MCF 10A (cell line): ENCODE data around the gene ZNF316. TPM values are rescaled to one million over a fixed set of nuclear protein-coding genes. Genes with fewer than 3 reads are reported as not detected.

Source experiments
- BruUV-seq: library from RNA; stranded (reverse); fragments of 400-500 nt; replicated peaks from 2 replicates; lab custom pipeline; 2021; lab: Mats Ljungman, UMichigan
- CTCF ChIA-PET: fragments of 300-600 bp; sonication (Branson Sonifier 250); formaldehyde crosslinking; extraction: SDS; loops from one replicate; lab custom pipeline; 2021; ENCODE audit warnings: antibody characterized with exemption, inconsistent platforms; lab: Yijun Ruan, JAX
- POLR2A ChIA-PET: fragments of 300-600, 350-650 bp; sonication (Branson Sonifier 250); formaldehyde crosslinking; extraction: SDS; loops from one replicate; lab custom pipeline; 2020; ENCODE audit warnings: antibody characterized with exemption, inconsistent platforms; lab: Yijun Ruan, JAX
- DNase-seq: peaks from one replicate; pipeline ENCODE4 v3.0.0-alpha.2; 2018; ENCODE audit not compliant: unreplicated experiment
- H3K27ac Mint-ChIP-seq: one replicate; pipeline ENCODE4 v1.8.0; 2022; ENCODE audit warnings: mild to moderate bottlenecking, low read depth, mixed read lengths; ENCODE audit not compliant: unreplicated experiment
- H3K27me3 Mint-ChIP-seq: one replicate; pipeline ENCODE4 v1.8.0; 2022; ENCODE audit warnings: mixed read lengths; ENCODE audit not compliant: insufficient read depth, unreplicated experiment
- H3K36me3 Mint-ChIP-seq: one replicate; pipeline ENCODE4 v1.8.0; 2022; ENCODE audit warnings: mild to moderate bottlenecking, moderate library complexity, mixed read lengths; ENCODE audit not compliant: insufficient read depth, unreplicated experiment
- H3K4me1 Mint-ChIP-seq: one replicate; pipeline ENCODE4 v1.8.0; 2022; ENCODE audit warnings: mixed read lengths; ENCODE audit not compliant: insufficient read depth, unreplicated experiment
- H3K4me3 Mint-ChIP-seq: one replicate; pipeline ENCODE4 v1.8.0; 2022; ENCODE audit warnings: mild to moderate bottlenecking, moderate library complexity, mixed read lengths; ENCODE audit not compliant: unreplicated experiment
- H3K9me3 Mint-ChIP-seq: one replicate; pipeline ENCODE4 v1.8.0; 2022; ENCODE audit warnings: mixed read lengths; ENCODE audit not compliant: unreplicated experiment
- CTCF ChIP-seq: fragments of 200-600 bp; IDR thresholded peaks from one replicate; pipeline ENCODE4 v1.8.0; 2022; ENCODE audit warnings: antibody characterized with exemption, mild to moderate bottlenecking; ENCODE audit not compliant: unreplicated experiment
- intact Hi-C: fragments of 100-400 bp; cut with micrococcal nuclease; formaldehyde crosslinking; loops from 2 replicates; pipeline ENCODE4 v1.14.1; 2022
- total RNA-seq: library from RNA; stranded (reverse); gene quantifications from 2 replicates; pipeline ENCODE4 v1.2.3, GENCODE V29; 2022

The ZNF316 gene
- total RNA-seq, 1 experiment from 2014 or later = 27.1 TPM

- no peak for TF ChIP-seq CTCF
- CTCF ChIA-PET = no interaction called here
- H3K27me3 Mint-ChIP-seq = no peaks in the 10 kb centered on the region
- H3K36me3 Mint-ChIP-seq = peaks cover 63% of the 10 kb centered on the region
- BruUV-seq = no TSS peak
- intact Hi-C loops = no loop called here
- H3K9me3 Mint-ChIP-seq = no peaks in the 10 kb centered on the region
- no peak overlapping the region for H3K27ac Mint-ChIP-seq
- POLR2A ChIA-PET = no interaction called here
- H3K4me1 Mint-ChIP-seq = peaks cover 4% of the 10 kb centered on the region
- no peak for DNase-seq
- no peak overlapping the region for H3K4me3 Mint-ChIP-seq
Measured at GRCh38 chr7:6643915-6644625, 7.0 kb downstream of the ZNF316 start.

GRCh38 chr7:6644728-6645127 lies 7.6 kb downstream of the ZNF316 start:
- ChIA-PET CTCF (interaction anchor here (0.6 kb wide), 1 partner anchor 9 kb away, joined by 3 read pairs; no protein-coding TSS in a partner anchor), POLR2A (no interaction called here)
- DNase-seq = no peak
- BruUV-seq = no TSS peak
- Mint-ChIP-seq H3K27me3 (no peaks in the 10 kb centered on the region), H3K27ac (no peak overlapping the region), H3K9me3 (no peaks in the 10 kb centered on the region), H3K36me3 (peaks cover 64% of the 10 kb centered on the region), H3K4me1 (no peaks in the 10 kb centered on the region), H3K4me3 (no peak overlapping the region)
- TF ChIP-seq CTCF = no peak
- intact Hi-C loops = no loop called here

- peaks cover 72% of the 10 kb centered on the region for H3K36me3 Mint-ChIP-seq
- CTCF ChIA-PET = no interaction called here
- H3K9me3 Mint-ChIP-seq = no peaks in the 10 kb centered on the region
- no peak overlapping the region for H3K27ac Mint-ChIP-seq
- POLR2A ChIA-PET = no interaction called here
- intact Hi-C loops = no loop called here
- no peak overlapping the region for H3K4me3 Mint-ChIP-seq
- no peak for DNase-seq
- H3K27me3 Mint-ChIP-seq = no peaks in the 10 kb centered on the region
- no peaks in the 10 kb centered on the region for H3K4me1 Mint-ChIP-seq
- no TSS peak for BruUV-seq
- no peak for TF ChIP-seq CTCF
Measured at GRCh38 chr7:6646465-6646864, 9.3 kb downstream of the ZNF316 start.

- intact Hi-C loops = no loop called here
- ChIA-PET CTCF (interaction anchor here (0.6 kb wide), 1 partner anchor 342 kb away, joined by 4 read pairs; no protein-coding TSS in a partner anchor), POLR2A (no interaction called here)
- no peak for DNase-seq
- Mint-ChIP-seq H3K27me3 (no peaks in the 10 kb centered on the region), H3K4me3 (no peak overlapping the region), H3K4me1 (no peaks in the 10 kb centered on the region), H3K27ac (no peak overlapping the region), H3K9me3 (no peaks in the 10 kb centered on the region), H3K36me3 (peaks cover 72% of the 10 kb centered on the region)
- no peak for TF ChIP-seq CTCF
- BruUV-seq = no TSS peak
Measured at GRCh38 chr7:6647080-6647479, 10.0 kb downstream of the ZNF316 start.
